Panc1 (cell line): ENCODE measurements around the gene PTPRZ1. TPM values are rescaled to one million over a fixed set of nuclear protein-coding genes. Genes with fewer than 3 reads are reported as not detected.

Experiments
- ATAC-seq: fragments of 200-7000 bp; cut with Tn5 transposase; 2 replicates; pipeline ENCODE4 v1.9.1; 2020; ENCODE audit warnings: mild to moderate bottlenecking, moderate library complexity
- BruUV-seq: library from RNA; stranded (reverse); fragments of 400-500 nt; replicated peaks from 2 replicates; lab custom pipeline; 2021; lab: Mats Ljungman, UMichigan
- CTCF ChIA-PET: fragments of 300-600 bp; sonication (Branson Sonifier 250); formaldehyde crosslinking; loops from one replicate; lab custom pipeline; 2022; ENCODE audit warnings: antibody characterized with exemption; lab: Charles Lee
- POLR2A ChIA-PET: fragments of 300-600 bp; sonication (Branson Sonifier 250); formaldehyde crosslinking; loops from one replicate; lab custom pipeline; 2022; ENCODE audit warnings: antibody characterized with exemption; lab: Charles Lee
- DNase-seq: peaks from one replicate; pipeline ENCODE4 v3.0.0-alpha.2; 2010; ENCODE audit warnings: low read depth, low spot score
- H3K27ac ChIP-seq: 2 replicates; pipeline ENCODE4 v1.5.1; 2011; ENCODE audit warnings: mild to moderate bottlenecking, low read length, inconsistent platforms
- H3K27me3 ChIP-seq: fragments of 200-500 bp; sonication (Bioruptor generic); 2 replicates; pipeline ENCODE4 v1.6.0; 2014; ENCODE audit warnings: low read length, inconsistent platforms; ENCODE audit not compliant: control insufficient read depth, insufficient read depth
- H3K36me3 ChIP-seq: fragments of 200-500 bp; sonication (Bioruptor generic); 2 replicates; pipeline ENCODE4 v1.5.1; 2014; ENCODE audit warnings: inconsistent platforms, mild to moderate bottlenecking, low read length, moderate library complexity; ENCODE audit not compliant: control insufficient read depth, insufficient read depth
- H3K4me1 ChIP-seq: 2 replicates; pipeline ENCODE4 v1.5.1; 2011; ENCODE audit warnings: inconsistent platforms, mild to moderate bottlenecking, low read length, moderate library complexity; ENCODE audit not compliant: control insufficient read depth, insufficient read depth
- H3K4me3 ChIP-seq, 2 experiments: 2 replicates each; pipeline ENCODE4 v1.5.1; 2011 to 2012; ENCODE audit warnings: low read depth in 2 of 2, low read length in 2 of 2, mild to moderate bottlenecking in 2 of 2, inconsistent platforms in 1 of 2, moderate library complexity in 1 of 2
- H3K9me3 ChIP-seq: fragments of 200-500 bp; sonication (Bioruptor generic); 2 replicates; pipeline ENCODE4 v1.5.1; 2014; ENCODE audit warnings: low read depth, mild to moderate bottlenecking, inconsistent platforms, low read length, moderate library complexity; ENCODE audit not compliant: control insufficient read depth, insufficient read depth
- CTCF ChIP-seq: fragments of 450-650 bp; IDR thresholded peaks from 2 replicates; pipeline ENCODE4 v1.5.1; 2017; ENCODE audit warnings: mild to moderate bottlenecking
- POLR2AphosphoS5 ChIP-seq: IDR thresholded peaks from 2 replicates; pipeline ENCODE4 v1.6.1; 2012; ENCODE audit warnings: mild to moderate bottlenecking, low read depth, low read length, moderate library complexity
- REST ChIP-seq, 2 experiments: IDR thresholded peaks; 2 replicates each; pipeline ENCODE4 v1.6.1; 2011 to 2012; ENCODE audit warnings: low read depth in 2 of 2, control low read depth in 1 of 2, low read length in 1 of 2, mild to moderate bottlenecking in 1 of 2, moderate library complexity in 1 of 2; ENCODE audit not compliant: insufficient read depth in 1 of 2
- SIN3A ChIP-seq: IDR thresholded peaks from 2 replicates; pipeline ENCODE4 v1.6.1; 2012; ENCODE audit warnings: low read depth, mild to moderate bottlenecking, low read length, moderate library complexity, borderline replicate concordance; ENCODE audit not compliant: insufficient read depth
- TCF7L2 ChIP-seq: IDR thresholded peaks from 2 replicates; pipeline ENCODE4 v1.6.1; 2011; ENCODE audit warnings: mild to moderate bottlenecking, low read depth, low read length, inconsistent platforms
- in situ Hi-C: cut with HindIII; loops from 2 replicates; pipeline ENCODE4 v1.10.0; 2016; ENCODE audit warnings: low sequenced_read_pairs, low pct_unique_long_range_greater_than_20kb
- intact Hi-C: fragments of 100-400 bp; cut with micrococcal nuclease; formaldehyde crosslinking; loops from one replicate; pipeline ENCODE4 v1.10.0; 2022; ENCODE audit not compliant: unreplicated experiment
- total RNA-seq: library from RNA; stranded (reverse); gene quantifications from one replicate; pipeline ENCODE4 v1.2.1, GENCODE V29; 2021; ENCODE audit not compliant: unreplicated experiment

The PTPRZ1 gene
- total RNA-seq, 1 experiment from 2014 or later: 0.05 TPM

- Histone ChIP-seq H3K36me3 (no peaks in the 10 kb centered on the region), H3K9me3 (no peaks in the 10 kb centered on the region), H3K27me3 (no peaks in the 10 kb centered on the region), H3K4me3 (no peak overlapping the region), H3K4me1 (no peaks in the 10 kb centered on the region), H3K27ac (no peak overlapping the region)
- CTCF ChIA-PET: no interaction called here
- ATAC-seq (no peak), DNase-seq (no peak)
- POLR2A ChIA-PET: no interaction called here
- no TSS peak for BruUV-seq
- in situ Hi-C loops: no loop called here
- intact Hi-C loops: no loop called here
- TF ChIP-seq POLR2AphosphoS5 (no peak), TCF7L2 (no peak), CTCF (no peak), SIN3A (no peak), REST (IDR thresholded peaks at IDR 0.05; ENCODE audit: insufficient read depth in 1 of 2, low read depth in 2 of 2, low read length in 1 of 2) (no peak)
These were observed 43.2 kb downstream of the PTPRZ1 start for GRCh38 chr7:121916211-121916610.

- Histone ChIP-seq H3K9me3 (no peaks in the 10 kb centered on the region), H3K4me3 (no peak overlapping the region), H3K27ac (no peak overlapping the region), H3K4me1 (no peaks in the 10 kb centered on the region), H3K36me3 (no peaks in the 10 kb centered on the region), H3K27me3 (no peaks in the 10 kb centered on the region; the same call in 1 of the 2 replicates)
- in situ Hi-C loops: no loop called here
- no TSS peak for BruUV-seq
- ATAC-seq (no peak), DNase-seq (no peak)
- TF ChIP-seq TCF7L2 (no peak), REST (IDR thresholded peaks at IDR 0.05; ENCODE audit: insufficient read depth in 1 of 2, low read depth in 2 of 2, low read length in 1 of 2) (no peak), CTCF (no peak), POLR2AphosphoS5 (no peak)
- POLR2A ChIA-PET: no interaction called here
- CTCF ChIA-PET: no interaction called here
- intact Hi-C loops: no loop called here
These were observed 47.0 kb downstream of the PTPRZ1 start for GRCh38 chr7:121919986-121920385.
